Thyroid gland (tissue), 4 donors: ENCODE data around the gene SLC22A12. TPM values are rescaled to one million over a fixed set of nuclear protein-coding genes. Genes with fewer than 3 reads are reported as not detected.

Experiments
- DNase-seq, 2 donors: peaks; one replicate each; pipeline ENCODE4 v3.0.0-alpha.2; 2019
- H3K27ac ChIP-seq, 3 donors: fragments of 200-600 bp; sonication (generic); 1 replicate in 2 of 3; 2 replicates in 1 of 3; pipeline ENCODE4 v1.5.1; 2016 to 2019; ENCODE audit warnings: mild to moderate bottlenecking in 1 of 3, moderate library complexity in 1 of 3
- H3K27me3 ChIP-seq: fragments of 200-600 bp; sonication (generic); one replicate; pipeline ENCODE4 v1.5.1; 2019
- H3K36me3 ChIP-seq, 2 donors: fragments of 200-600 bp; sonication (generic); one replicate each; pipeline ENCODE4 v1.5.1; 2016 to 2019
- H3K4me1 ChIP-seq, 2 donors: fragments of 200-600 bp; sonication (generic); one replicate each; pipeline ENCODE4 v1.5.1; 2017 to 2019
- H3K4me3 ChIP-seq, 3 donors: fragments of 200-600 bp; sonication (generic); replicated peaks in 1 of 3; 1 replicate in 2 of 3; 2 replicates in 1 of 3; pipeline ENCODE4 v1.5.1; 2016; ENCODE audit warnings: mild to moderate bottlenecking in 1 of 3
- H3K9me3 ChIP-seq: fragments of 200-600 bp; sonication (generic); one replicate; pipeline ENCODE4 v1.5.1; 2017
- POLR2A ChIP-seq, 2 donors: fragments of 450-650 bp; IDR thresholded peaks; one replicate each; pipeline ENCODE4 v1.6.1; 2017; ENCODE audit warnings: antibody characterized with exemption in 2 of 2, mild to moderate bottlenecking in 2 of 2, moderate library complexity in 1 of 2
- WGBS, 2 donors: methylation state at CpG; one replicate each; pipeline ENCODE4 v1.1.5; 2017; 5-methylcytosine and 5-hydroxymethylcytosine counted together
- intact Hi-C: fragments of 100-400 bp; cut with DNase I; formaldehyde crosslinking; loops from one replicate; pipeline ENCODE4 v1.15.1; 2023
- total RNA-seq, 4 donors: library from RNA; depleted of rRNA; stranded (reverse); fragments of >200 nt; gene quantifications; one replicate each; pipeline ENCODE4 v1.2.3, GENCODE V29; 2016
- TF ChIP-seq, protein P1 (sequence below), 6 experiments: fragments of 200-600 bp in 3 of 6; fragments of 450-650 bp in 3 of 6; sonication (generic) in 3 of 6; IDR thresholded peaks; one replicate each; pipeline ENCODE4 v1.5.1; 2016 to 2019; ENCODE audit warnings: antibody characterized with exemption in 6 of 6, mild to moderate bottlenecking in 2 of 6, inconsistent platforms in 1 of 6, moderate library complexity in 1 of 6

The SLC22A12 gene
- total RNA-seq, 4 donors from 2014 or later = not detected

DNA sequence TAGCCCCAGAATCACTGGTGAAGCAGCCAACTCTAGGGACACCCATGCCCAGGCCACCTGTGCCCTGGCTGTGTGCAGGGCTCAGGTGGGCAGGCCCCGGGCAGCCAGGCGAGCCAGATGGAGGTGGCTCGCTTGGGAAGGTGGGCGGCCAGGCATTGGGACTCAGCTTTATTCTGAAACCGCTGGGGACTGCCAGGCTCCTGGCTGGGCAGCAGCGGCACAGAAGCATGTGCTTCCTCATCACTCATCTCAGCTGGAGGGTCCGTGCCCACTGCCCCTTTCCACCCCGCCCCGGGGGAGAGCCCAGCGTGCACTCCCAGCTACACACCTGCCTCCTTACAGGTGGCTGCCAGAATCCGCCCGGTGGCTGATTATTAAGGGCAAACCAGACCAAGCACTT, 27.1 kb upstream of the SLC22A12 start:
- no peak for DNase-seq
- Histone ChIP-seq H3K27me3 (no peaks in the 10 kb centered on the region), H3K4me1 (peaks cover 0 to 11% of the 10 kb centered on the region in 2 donors), H3K36me3 (no peaks in the 10 kb centered on the region), H3K27ac (no peak overlapping the region), H3K9me3 (no peaks in the 10 kb centered on the region), H3K4me3 (no peak overlapping the region)
- intact Hi-C loops = no loop called here
- 95 to 96% methylated on average over 7 to 11 of the region's 12 CpGs for WGBS, 2 donors
- no peak for TF ChIP-seq POLR2A (IDR thresholded peaks at IDR 0.05)
- TF ChIP-seq, protein P1, sequence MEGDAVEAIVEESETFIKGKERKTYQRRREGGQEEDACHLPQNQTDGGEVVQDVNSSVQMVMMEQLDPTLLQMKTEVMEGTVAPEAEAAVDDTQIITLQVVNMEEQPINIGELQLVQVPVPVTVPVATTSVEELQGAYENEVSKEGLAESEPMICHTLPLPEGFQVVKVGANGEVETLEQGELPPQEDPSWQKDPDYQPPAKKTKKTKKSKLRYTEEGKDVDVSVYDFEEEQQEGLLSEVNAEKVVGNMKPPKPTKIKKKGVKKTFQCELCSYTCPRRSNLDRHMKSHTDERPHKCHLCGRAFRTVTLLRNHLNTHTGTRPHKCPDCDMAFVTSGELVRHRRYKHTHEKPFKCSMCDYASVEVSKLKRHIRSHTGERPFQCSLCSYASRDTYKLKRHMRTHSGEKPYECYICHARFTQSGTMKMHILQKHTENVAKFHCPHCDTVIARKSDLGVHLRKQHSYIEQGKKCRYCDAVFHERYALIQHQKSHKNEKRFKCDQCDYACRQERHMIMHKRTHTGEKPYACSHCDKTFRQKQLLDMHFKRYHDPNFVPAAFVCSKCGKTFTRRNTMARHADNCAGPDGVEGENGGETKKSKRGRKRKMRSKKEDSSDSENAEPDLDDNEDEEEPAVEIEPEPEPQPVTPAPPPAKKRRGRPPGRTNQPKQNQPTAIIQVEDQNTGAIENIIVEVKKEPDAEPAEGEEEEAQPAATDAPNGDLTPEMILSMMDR (IDR thresholded peaks at IDR 0.05) = no peak

DNA sequence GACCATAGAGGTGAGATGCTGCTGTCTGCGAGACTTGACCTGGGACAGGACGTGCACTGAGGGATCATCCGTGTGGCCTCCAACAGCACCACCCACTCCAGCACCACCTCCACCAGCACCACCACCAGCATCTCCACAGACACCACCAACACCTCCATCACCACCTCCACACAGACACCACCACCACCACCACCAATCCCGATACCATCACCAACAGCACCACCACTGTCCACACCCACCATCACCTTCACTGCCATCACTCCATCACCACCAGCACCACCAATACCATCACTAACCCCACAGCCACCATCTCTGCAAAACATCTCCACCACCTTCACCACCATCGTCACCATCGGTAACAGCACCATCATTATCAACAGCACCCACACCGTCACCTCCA, 26.6 kb upstream of the SLC22A12 start:
- no peaks in the 10 kb centered on the region for H3K27me3 ChIP-seq
- H3K36me3 ChIP-seq = no peaks in the 10 kb centered on the region
- H3K4me1 ChIP-seq = peaks cover 0 to 11% of the 10 kb centered on the region in 2 donors
- H3K27ac ChIP-seq = no peak overlapping the region
- DNase-seq = no peak
- TF ChIP-seq POLR2A (IDR thresholded peaks at IDR 0.05) = no peak
- TF ChIP-seq, protein P1 (IDR thresholded peaks at IDR 0.05) = no peak
- intact Hi-C loops = no loop called here
- WGBS, 2 donors = 93 to 99% methylated on average over 7 of the region's 7 CpGs
- no peaks in the 10 kb centered on the region for H3K9me3 ChIP-seq
- no peak overlapping the region for H3K4me3 ChIP-seq

DNA sequence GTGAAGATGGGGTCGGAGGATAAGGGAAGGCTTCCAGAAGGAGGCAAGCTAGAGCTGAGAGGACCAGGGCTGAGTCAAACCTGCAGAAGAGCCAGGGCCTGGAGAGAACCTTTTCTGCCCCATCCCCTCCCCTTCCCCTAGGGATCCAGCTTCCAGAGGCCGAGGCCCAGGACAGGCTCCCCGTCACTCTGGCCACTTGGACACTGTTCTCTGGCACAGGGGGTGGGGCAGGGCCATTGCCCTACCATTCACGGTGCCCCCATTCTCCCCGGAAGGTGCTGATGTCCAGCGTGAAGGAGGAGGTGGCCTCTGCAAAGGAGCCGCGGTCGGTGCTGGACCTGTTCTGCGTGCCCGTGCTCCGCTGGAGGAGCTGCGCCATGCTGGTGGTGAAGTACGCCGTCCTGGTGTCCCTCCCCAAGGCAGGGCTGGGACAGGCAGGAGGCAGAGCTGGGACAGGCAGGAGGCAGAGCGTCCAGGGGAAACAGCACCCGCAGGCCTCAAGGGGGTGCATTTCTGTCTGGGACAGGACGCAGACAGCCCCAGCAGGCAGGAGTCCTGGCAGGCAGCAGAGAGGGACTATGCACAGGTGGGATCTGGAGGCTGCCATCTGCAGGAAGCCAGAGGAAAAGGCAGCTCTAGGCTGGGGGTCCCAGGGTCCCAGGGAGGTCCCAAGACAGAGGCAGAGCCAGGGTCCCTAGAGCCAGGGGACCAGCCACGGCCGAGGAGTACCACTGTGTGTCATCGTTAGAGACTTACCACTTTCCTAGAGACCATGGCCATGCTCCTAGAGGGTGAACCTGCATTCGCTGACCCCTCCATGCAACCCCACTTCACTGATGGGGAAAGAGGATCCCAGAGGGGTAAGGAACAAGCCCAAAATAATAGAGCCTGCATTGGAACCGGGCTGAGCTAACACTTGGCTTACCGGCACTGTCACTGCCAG, 25.8 kb upstream of the SLC22A12 start:
- Histone ChIP-seq H3K27ac (no peak overlapping the region), H3K4me3 (no peak overlapping the region), H3K36me3 (no peaks in the 10 kb centered on the region), H3K4me1 (peaks cover 0 to 15% of the 10 kb centered on the region in 2 donors), H3K9me3 (no peaks in the 10 kb centered on the region), H3K27me3 (no peaks in the 10 kb centered on the region)
- intact Hi-C loops = no loop called here
- TF ChIP-seq, protein P1 (IDR thresholded peaks at IDR 0.05) = no peak
- no peak for TF ChIP-seq POLR2A (IDR thresholded peaks at IDR 0.05)
- 84 to 89% methylated on average over 7 to 24 of the region's 24 CpGs for WGBS, 2 donors
- no peak for DNase-seq

DNA sequence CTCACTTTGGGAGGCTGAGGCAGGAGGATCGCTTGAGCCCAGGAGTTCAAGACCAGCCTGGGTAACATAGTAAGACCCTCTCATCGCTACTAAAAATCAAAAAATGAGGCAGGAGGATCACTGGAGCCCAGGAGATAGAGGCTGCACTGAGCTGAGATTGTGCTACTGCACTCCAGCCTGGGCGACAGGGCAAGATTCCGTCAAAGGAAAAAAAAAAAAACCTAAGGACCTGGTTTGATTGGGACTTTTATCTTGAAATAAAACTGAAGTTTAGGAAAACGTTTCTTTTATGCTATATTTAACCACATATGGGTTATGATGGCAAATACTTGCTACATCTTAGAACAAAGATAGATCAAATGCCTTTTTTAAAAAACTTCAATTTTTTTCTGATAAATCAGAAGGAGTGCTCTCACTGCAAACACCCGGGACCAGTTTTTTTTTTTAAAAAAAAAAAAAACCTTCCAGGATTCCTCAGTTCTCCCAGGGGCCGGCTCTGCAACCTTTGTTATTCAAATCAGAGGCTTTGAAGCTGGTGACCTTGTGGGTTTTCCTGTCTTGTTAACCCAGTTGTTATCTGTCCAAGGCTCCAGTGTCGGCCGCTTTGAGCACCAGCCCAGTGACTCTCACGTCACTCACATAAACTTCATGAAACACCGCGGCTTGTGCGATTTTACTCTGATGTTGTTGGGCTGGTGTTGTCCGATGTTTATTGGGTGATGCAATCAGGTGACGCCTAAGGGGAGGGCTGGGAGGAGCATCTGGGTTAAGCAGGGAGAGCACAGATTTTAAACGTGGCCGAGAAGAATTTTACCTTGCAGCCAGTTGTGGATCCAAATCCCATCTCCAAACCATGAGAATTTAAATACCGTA, 24.7 kb upstream of the SLC22A12 start:
- H3K9me3 ChIP-seq = no peaks in the 10 kb centered on the region
- no peaks in the 10 kb centered on the region for H3K27me3 ChIP-seq
- peak overlapping the region in 1 of 3 donors; percentile 2 for H3K27ac ChIP-seq
- TF ChIP-seq POLR2A (IDR thresholded peaks at IDR 0.05) = no peak
- TF ChIP-seq, protein P1 (IDR thresholded peaks at IDR 0.05) = no peak
- whole genome bisulfite sequencing, 2 donors = 27 to 32% methylated on average over 18 of the region's 18 CpGs
- H3K4me1 ChIP-seq = peaks cover 0 to 23% of the 10 kb centered on the region in 2 donors
- intact Hi-C loops = no loop called here
- peak; percentile 69 to 70 for DNase-seq
- no peaks in the 10 kb centered on the region for H3K36me3 ChIP-seq
- no peak overlapping the region for H3K4me3 ChIP-seq
